ENCODE results near the gene TEX19. TPM values are rescaled to one million over a fixed set of nuclear protein-coding genes. Genes with fewer than 3 reads are reported as not detected.

TEX19 gene
- total and polyA plus RNA-seq, 12 donors, result 0.26 TPM; not detected in 11

GRCh38 chr17:82318772-82319606 lies 40.1 kb upstream of the TEX19 start:
- Histone ChIP-seq H3K27me3 (peaks cover 5% of the 10 kb centered on the region), H3K27ac (no peak overlapping the region), H3K4me3 (no peak overlapping the region), H3K36me3 (replicated peaks in 1 of 2) (no peaks in the 10 kb centered on the region), H3K4me1 (replicated peaks in 1 of 2) (no peaks in the 10 kb centered on the region), H3K9me3 (replicated peaks in 1 of 3) (no peaks in the 10 kb centered on the region)
- DNase-seq, result no peak
- TF ChIP-seq POLR2A (IDR thresholded peaks at IDR 0.05) (no peak), CTCF (IDR thresholded peaks at IDR 0.05) (no peak)
- intact Hi-C loops (cut with DNase I), result loop anchor here in 1 of 2 donors (10.0 kb wide), 1 partner anchor 284 kb away; the partner anchor contains the start of genes DCXR and RAC3
- WGBS, 4 donors, result 87 to 93% (median 91%) methylated on average over 76 of the region's 76 CpGs

- Histone ChIP-seq H3K36me3 (replicated peaks in 1 of 2) (no peaks in the 10 kb centered on the region), H3K4me3 (no peak overlapping the region), H3K4me1 (replicated peaks in 1 of 2) (no peaks in the 10 kb centered on the region), H3K27me3 (peaks cover 2% of the 10 kb centered on the region), H3K9me3 (replicated peaks in 1 of 3) (no peaks in the 10 kb centered on the region), H3K27ac (no peak overlapping the region)
- TF ChIP-seq POLR2A (IDR thresholded peaks at IDR 0.05) (no peak), CTCF (IDR thresholded peaks at IDR 0.05) (no peak)
- intact Hi-C loops (cut with DNase I), result loop anchor here (2.0 to 10.0 kb wide), 3 partner anchors 81 to 285 kb away; partner anchors contain the start of genes DCXR (in 1 of the 2) and RAC3 (in 1 of the 2)
- DNase-seq, result no peak
- 87 to 91% (median 90%) methylated on average over 30 to 35 of the region's 35 CpGs for WGBS, 4 donors
These were observed 39.4 kb upstream of the TEX19 start for GRCh38 chr17:82319619-82320062.

- no peak for DNase-seq
- H3K4me1 ChIP-seq (replicated peaks in 1 of 2), result no peaks in the 10 kb centered on the region
- intact Hi-C loops (cut with DNase I), result loop anchor here (2.0 to 5.0 kb wide), 2 partner anchors 81 to 83 kb away; no protein-coding TSS in a partner anchor
- no peaks in the 10 kb centered on the region for H3K9me3 ChIP-seq (replicated peaks in 1 of 3)
- H3K27me3 ChIP-seq, result no peaks in the 10 kb centered on the region
- no peaks in the 10 kb centered on the region for H3K36me3 ChIP-seq (replicated peaks in 1 of 2)
- 75 to 80% (median 76%) methylated on average over 13 to 26 of the region's 26 CpGs for WGBS, 4 donors
- no peak overlapping the region for H3K27ac ChIP-seq
- no peak overlapping the region for H3K4me3 ChIP-seq
- no peak for TF ChIP-seq POLR2A (IDR thresholded peaks at IDR 0.05)
These were observed 38.8 kb upstream of the TEX19 start for GRCh38 chr17:82320140-82320840.

- H3K27me3 ChIP-seq, result no peaks in the 10 kb centered on the region
- no peak overlapping the region for H3K4me3 ChIP-seq
- TF ChIP-seq CTCF (IDR thresholded peaks at IDR 0.05), result peak; percentile 60 to 91 (median 84)
- TF ChIP-seq POLR2A (IDR thresholded peaks at IDR 0.05), result no peak
- H3K36me3 ChIP-seq (replicated peaks in 1 of 2), result no peaks in the 10 kb centered on the region
- peak in 1 of 7 donors; percentile 37 for DNase-seq
- H3K27ac ChIP-seq, result no peak overlapping the region
- H3K9me3 ChIP-seq (replicated peaks in 1 of 3), result no peaks in the 10 kb centered on the region
- intact Hi-C loops (cut with DNase I), result loop anchor here (2.0 to 5.0 kb wide), 2 partner anchors 82 to 84 kb away; no protein-coding TSS in a partner anchor
- H3K4me1 ChIP-seq (replicated peaks in 1 of 2), result no peaks in the 10 kb centered on the region
- WGBS, 4 donors, result 43 to 68% (median 45%) methylated on average over 39 to 65 of the region's 65 CpGs
These were observed 37.8 kb upstream of the TEX19 start for GRCh38 chr17:82320956-82321927.
